ENCODE measurements around the gene NPPA.

Gene NPPA

DNA sequence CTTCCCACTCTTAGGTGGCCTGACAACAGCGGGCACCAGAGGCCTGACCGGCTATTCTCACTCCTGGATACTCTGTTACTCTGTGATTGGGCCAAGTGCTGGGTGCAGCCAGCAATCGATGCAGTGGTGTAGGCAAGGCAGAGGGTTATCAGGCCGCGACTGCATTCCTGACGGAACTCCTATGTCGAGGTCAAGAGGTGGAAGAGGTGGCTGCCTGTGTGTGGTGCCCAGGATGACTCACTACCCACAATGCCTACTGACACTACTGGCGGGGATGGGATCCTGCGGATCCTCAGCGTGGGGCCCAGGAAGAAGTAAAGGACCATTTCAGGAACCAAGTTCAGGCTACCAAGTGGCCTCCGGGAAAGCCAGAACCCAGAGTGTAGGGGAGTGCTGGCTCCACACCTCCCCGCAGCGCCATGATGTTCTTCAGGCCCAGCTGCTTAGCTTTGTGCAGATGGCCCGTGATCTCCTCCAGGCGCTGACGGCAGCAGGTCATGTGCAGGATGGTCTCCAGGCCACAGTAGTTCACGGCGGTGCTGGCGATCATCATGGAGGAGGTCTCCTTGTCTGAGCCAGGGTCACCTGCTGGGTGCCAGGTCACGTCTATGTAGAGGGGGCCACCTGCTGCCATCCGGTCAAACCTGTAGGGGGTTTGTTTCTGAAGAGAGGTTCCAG, 46.7 kb downstream of the NPPA start:
- Mint-ChIP-seq H3K4me3 (peak overlapping the region; percentile 93 to 97 (median 93)), H3K27me3 (ENCODE audit: low read depth) (no peaks in the 10 kb centered on the region)

GRCh38 chr1:11800391-11800755, 47.2 kb downstream of the NPPA start:
- Mint-ChIP-seq H3K27ac (peak overlapping the region in 1 of 3 experiments; percentile 32), H3K27me3 (ENCODE audit: low read depth) (no peaks in the 10 kb centered on the region), H3K36me3 (ENCODE audit: low read depth) (peaks cover 31% of the 10 kb centered on the region), H3K9me3 (no peaks in the 10 kb centered on the region), H3K4me3 (peak overlapping the region in 1 of 3 experiments; percentile 4), H3K4me1 (peaks cover 47% of the 10 kb centered on the region)
- no peak for TF ChIP-seq CTCF (IDR thresholded peaks at IDR 0.05; ENCODE audit: unreplicated experiment in 3 of 3)

More for the DNA sequence above, 46.7 kb downstream of the NPPA start:
- H3K36me3 Mint-ChIP-seq (ENCODE audit: low read depth): peaks cover 26% of the 10 kb centered on the region
- no peaks in the 10 kb centered on the region for H3K9me3 Mint-ChIP-seq
- H3K27ac Mint-ChIP-seq: peak overlapping the region in 2 of 3 experiments; percentile 47 to 96
- no peak for TF ChIP-seq CTCF (IDR thresholded peaks at IDR 0.05; ENCODE audit: unreplicated experiment in 3 of 3)
- H3K4me1 Mint-ChIP-seq: peaks cover 43% of the 10 kb centered on the region

- Mint-ChIP-seq H3K27me3 (ENCODE audit: low read depth) (no peaks in the 10 kb centered on the region), H3K27ac (peak overlapping the region in 1 of 3 experiments; percentile 32), H3K4me1 (peaks cover 50% of the 10 kb centered on the region), H3K4me3 (no peak overlapping the region), H3K9me3 (no peaks in the 10 kb centered on the region), H3K36me3 (ENCODE audit: low read depth) (peaks cover 36% of the 10 kb centered on the region)
- TF ChIP-seq CTCF (IDR thresholded peaks at IDR 0.05; ENCODE audit: unreplicated experiment in 3 of 3): no peak
Measured at GRCh38 chr1:11799896-11800295, 47.7 kb downstream of the NPPA start.

DNA sequence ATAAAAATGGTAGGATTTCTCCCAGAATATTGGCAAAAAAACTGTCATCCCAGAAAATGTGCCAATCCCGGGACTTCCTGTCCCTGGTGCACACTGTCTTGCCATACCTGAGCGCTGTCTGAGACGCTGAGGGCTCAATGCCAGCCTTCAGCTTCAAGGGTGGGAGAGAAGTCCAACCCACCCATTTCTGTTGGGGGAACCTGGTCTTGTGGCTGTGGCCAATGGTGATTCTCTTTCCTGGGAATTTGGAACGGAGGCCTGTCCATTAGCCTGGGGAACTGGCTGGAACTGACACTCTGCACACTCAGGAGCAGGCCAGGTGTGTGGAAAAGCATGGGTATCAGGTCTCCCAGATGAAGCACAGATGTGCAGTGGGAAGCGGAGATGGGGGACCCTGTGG, 48.5 kb downstream of the NPPA start:
- H3K4me3 Mint-ChIP-seq: no peak overlapping the region
- H3K27me3 Mint-ChIP-seq (ENCODE audit: low read depth): no peaks in the 10 kb centered on the region
- TF ChIP-seq CTCF (IDR thresholded peaks at IDR 0.05; ENCODE audit: unreplicated experiment in 3 of 3): no peak
- peaks cover 44% of the 10 kb centered on the region for H3K4me1 Mint-ChIP-seq
- H3K27ac Mint-ChIP-seq: no peak overlapping the region
- H3K36me3 Mint-ChIP-seq (ENCODE audit: low read depth): peaks cover 43% of the 10 kb centered on the region
- H3K9me3 Mint-ChIP-seq: no peaks in the 10 kb centered on the region

DNA sequence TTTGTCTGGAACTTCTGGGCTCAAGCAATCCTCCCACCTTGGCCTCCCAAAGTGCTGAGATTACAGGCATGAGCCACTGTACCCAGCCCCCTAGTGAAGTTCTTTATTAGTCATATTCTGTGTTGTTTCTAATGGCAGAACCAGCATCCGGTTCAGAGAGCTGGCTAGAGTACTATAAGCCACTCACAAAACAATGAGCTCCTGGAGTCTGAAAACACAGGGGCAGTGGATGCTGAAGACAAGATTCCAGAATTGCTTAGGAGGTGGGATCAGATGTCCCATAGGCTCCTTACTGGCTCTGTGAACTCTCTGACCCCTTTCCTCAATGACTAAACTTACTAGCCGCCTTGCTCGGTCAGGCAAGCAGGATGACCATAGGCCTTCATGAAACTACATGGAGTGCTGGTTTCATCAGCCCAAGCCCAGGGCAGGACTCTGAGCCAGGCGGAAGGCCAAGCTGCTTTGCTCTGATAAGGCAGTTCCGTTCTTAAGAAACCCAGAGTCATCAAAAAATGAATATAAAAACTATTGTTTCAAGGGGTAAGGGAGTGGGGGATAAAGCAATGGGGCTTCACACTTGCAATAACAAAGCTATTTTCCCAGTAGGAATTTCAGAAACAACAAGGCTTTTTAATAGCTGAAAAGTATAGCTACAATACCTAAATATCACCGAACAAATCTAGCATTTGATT, 49.9 kb downstream of the NPPA start:
- peaks cover 33% of the 10 kb centered on the region for H3K4me1 Mint-ChIP-seq
- H3K27me3 Mint-ChIP-seq (ENCODE audit: low read depth): no peaks in the 10 kb centered on the region
- H3K9me3 Mint-ChIP-seq: no peaks in the 10 kb centered on the region
- H3K36me3 Mint-ChIP-seq (ENCODE audit: low read depth): peaks cover 45% of the 10 kb centered on the region
- peak overlapping the region; percentile 35 to 87 (median 82) for H3K27ac Mint-ChIP-seq
- no peak overlapping the region for H3K4me3 Mint-ChIP-seq
- no peak for TF ChIP-seq CTCF (IDR thresholded peaks at IDR 0.05; ENCODE audit: unreplicated experiment in 3 of 3)
